ENCODE results near the gene CDKN2B-AS1. TPM values are rescaled to one million over a fixed set of nuclear protein-coding genes. Genes with fewer than 3 reads are reported as not detected.

The CDKN2B-AS1 gene
- total RNA-seq, 1 donor from 2014 or later, result 2.4 TPM

GRCh38 chr9:22169243-22169642 is 174.7 kb downstream of the CDKN2B-AS1 start:
- intact Hi-C loops (cut with DNase I), result no loop called here
- Histone ChIP-seq H3K4me1 (peaks cover 8% of the 10 kb centered on the region), H3K4me3 (no peak overlapping the region), H3K9me3 (no peaks in the 10 kb centered on the region), H3K36me3 (no peaks in the 10 kb centered on the region), H3K27ac (no peak overlapping the region), H3K27me3 (ENCODE audit: low read depth) (no peaks in the 10 kb centered on the region)
- peak in 1 of 2 donors; percentile 40 for ATAC-seq
- no peak for DNase-seq
- TF ChIP-seq, protein P1, sequence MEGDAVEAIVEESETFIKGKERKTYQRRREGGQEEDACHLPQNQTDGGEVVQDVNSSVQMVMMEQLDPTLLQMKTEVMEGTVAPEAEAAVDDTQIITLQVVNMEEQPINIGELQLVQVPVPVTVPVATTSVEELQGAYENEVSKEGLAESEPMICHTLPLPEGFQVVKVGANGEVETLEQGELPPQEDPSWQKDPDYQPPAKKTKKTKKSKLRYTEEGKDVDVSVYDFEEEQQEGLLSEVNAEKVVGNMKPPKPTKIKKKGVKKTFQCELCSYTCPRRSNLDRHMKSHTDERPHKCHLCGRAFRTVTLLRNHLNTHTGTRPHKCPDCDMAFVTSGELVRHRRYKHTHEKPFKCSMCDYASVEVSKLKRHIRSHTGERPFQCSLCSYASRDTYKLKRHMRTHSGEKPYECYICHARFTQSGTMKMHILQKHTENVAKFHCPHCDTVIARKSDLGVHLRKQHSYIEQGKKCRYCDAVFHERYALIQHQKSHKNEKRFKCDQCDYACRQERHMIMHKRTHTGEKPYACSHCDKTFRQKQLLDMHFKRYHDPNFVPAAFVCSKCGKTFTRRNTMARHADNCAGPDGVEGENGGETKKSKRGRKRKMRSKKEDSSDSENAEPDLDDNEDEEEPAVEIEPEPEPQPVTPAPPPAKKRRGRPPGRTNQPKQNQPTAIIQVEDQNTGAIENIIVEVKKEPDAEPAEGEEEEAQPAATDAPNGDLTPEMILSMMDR (IDR thresholded peaks at IDR 0.05), result no peak

GRCh38 chr9:22169727-22170503 is 175.3 kb downstream of the CDKN2B-AS1 start:
- TF ChIP-seq, protein P1 (IDR thresholded peaks at IDR 0.05), result no peak
- Histone ChIP-seq H3K9me3 (no peaks in the 10 kb centered on the region), H3K27me3 (ENCODE audit: low read depth) (no peaks in the 10 kb centered on the region), H3K36me3 (no peaks in the 10 kb centered on the region), H3K27ac (no peak overlapping the region), H3K4me1 (peaks cover 8% of the 10 kb centered on the region), H3K4me3 (no peak overlapping the region)
- intact Hi-C loops (cut with DNase I), result no loop called here
- ATAC-seq, result peak; percentile 69 to 71
- no peak for DNase-seq

Other genes with a start within 250 kb of the CDKN2B-AS1 start
- 35.2 TPM for gene MTAP, start 192.2 kb upstream of the CDKN2B-AS1 start, total RNA-seq
- 8.4 TPM for gene CDKN2A, start 399 bp upstream of the CDKN2B-AS1 start, total RNA-seq
- gene CDKN2B, start 14.5 kb downstream of the CDKN2B-AS1 start, total RNA-seq, result 17.9 TPM

All from lower lobe of right lung (tissue), 2 donors.